Measurements from ENCODE around the gene POLR2L.

GRCh38 chr11:864898-865297 lies 22.6 kb upstream of the POLR2L start:
- no peak for TF ChIP-seq CTCF (IDR thresholded peaks at IDR 0.05; ENCODE audit: low read length)
- no peak for TF ChIP-seq EZH2 (optimal IDR thresholded peaks at IDR 0.05; ENCODE audit: low read depth, low read length)
